NCI-H82 (cell line): Measurements from ENCODE around the gene ST7.

Source experiments
- DNase-seq: peaks from one replicate; lab custom pipeline; 2025; lab: John Stamatoyannopoulos, UW

ST7 gene

DNA sequence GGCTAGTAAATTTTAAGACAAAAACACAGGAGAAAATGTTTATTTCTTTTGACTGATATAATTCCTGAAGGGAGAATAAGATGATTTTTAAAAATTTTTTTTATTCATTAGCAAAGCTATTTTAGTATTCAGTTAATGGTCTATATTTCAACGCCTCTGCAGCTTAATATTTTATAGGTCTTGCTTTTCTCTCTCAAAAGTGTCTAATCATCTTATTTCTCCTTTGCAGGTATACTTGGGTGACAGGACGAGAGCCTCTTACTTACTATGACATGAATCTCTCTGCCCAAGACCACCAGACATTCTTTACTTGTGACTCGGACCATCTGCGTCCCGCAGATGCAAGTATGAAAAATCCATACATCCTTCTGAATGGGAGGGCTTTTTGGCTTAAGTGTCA, 177.0 kb downstream of the ST7 start:
- no peak for DNase-seq

GRCh38 chr7:117132321-117133120, 179.2 kb downstream of the ST7 start:
- DNase-seq = no peak

- no peak for DNase-seq
Measured at GRCh38 chr7:117133125-117133524, 179.8 kb downstream of the ST7 start.

- DNase-seq = no peak
Measured at GRCh38 chr7:117134411-117134810, 181.1 kb downstream of the ST7 start.

DNA sequence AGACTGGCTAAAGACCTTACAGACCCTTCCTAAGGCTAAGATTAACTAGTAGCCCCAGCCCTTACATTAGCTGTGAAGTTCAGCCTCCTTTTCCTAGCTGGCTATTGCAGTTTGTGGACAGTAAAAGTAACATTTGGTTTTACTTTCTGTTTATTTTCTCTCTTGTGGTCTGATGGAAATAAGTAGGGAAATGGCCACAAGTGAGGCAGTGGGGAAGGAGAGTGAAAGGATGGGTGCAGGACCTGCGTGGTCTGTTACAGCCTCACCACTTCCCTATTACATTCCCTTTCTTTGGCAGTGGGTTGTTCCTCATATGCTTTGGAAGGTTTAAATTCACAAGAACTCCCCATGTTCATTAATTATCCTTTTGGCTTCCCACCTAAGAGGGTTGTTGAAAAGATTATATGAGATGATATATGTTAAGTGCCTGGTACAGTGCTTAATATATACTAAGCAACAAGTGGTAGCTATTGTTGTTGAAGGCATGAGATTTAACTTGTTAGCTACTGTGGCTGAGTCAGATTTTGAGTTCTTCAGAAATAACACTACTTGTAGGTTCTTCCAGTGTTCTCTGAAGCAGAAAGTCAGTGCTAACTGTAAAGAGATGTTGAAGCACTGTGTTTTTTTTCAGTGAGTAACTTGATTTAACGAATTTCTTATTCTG, 181.7 kb downstream of the ST7 start:
- DNase-seq = no peak

- DNase-seq = no peak
Measured at GRCh38 chr7:117135553-117135891, 182.2 kb downstream of the ST7 start.

DNA sequence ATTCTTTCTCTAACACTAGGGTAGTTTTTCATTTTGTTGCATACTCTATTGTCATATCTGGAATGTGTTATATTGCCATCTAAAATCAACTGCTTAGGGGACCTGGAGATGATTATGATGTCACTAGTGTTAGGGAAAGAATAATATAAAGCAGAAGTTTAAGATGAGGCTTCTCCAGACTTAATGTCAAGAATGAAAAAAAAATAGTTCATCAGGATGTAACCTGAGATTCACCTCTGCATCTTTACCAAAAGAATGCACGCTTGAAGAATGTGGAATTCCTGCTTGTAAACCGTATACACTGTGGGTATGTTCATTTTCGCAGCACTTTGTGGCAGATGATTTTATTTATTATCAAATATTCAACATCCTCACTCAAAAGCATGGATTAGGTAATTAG, 184.6 kb downstream of the ST7 start:
- no peak for DNase-seq

DNA sequence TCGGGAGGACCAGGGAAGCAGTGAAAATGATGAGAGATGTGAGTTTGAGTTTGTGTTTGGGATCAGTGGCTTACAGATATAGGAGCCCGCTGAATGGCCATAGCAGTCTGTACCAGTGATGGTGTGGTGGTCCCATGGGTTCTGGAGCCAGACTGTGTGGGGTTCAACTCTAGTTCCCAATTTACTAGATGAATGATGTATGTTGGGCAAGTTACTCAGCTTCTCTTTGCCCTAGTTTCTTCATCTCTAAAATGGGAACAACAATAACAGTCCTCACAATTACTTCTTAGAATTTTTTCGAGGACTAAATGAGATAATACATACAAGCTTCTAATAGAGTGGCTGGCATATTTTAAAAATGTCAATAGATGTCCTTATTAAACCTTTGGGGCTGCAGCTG, 185.2 kb downstream of the ST7 start:
- no peak for DNase-seq

GRCh38 chr7:117138981-117139380, 185.7 kb downstream of the ST7 start:
- no peak for DNase-seq

DNA sequence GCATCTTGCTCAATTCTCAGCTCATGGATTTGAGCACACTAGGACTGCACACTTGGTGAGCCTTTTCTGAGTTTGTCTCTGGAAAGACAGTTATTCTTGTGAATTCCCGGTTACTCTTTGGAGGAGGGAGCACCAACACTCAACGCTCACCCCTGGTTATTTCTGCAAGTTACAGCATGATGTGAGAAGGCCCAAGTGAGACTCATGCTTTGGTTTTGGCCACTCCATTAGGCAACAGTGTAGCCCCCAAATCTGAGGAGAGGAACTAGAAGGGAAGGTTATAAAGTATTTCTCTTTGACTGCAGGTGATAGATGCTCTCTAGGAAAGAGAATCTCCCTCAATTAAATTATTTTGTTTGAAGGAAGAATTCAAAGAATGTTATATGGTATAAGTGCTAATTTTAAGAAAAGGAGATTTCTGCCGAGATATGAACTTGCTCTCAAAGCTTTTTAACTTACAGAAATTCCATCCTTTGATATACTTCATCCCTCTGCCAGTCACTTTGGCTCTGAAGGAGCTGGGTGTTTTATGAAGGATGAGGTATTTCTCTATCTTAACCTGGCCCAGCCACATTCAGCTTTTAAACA, 186.2 kb downstream of the ST7 start:
- DNase-seq = no peak

GRCh38 chr7:117140921-117141320, 187.6 kb downstream of the ST7 start:
- DNase-seq = no peak

DNA sequence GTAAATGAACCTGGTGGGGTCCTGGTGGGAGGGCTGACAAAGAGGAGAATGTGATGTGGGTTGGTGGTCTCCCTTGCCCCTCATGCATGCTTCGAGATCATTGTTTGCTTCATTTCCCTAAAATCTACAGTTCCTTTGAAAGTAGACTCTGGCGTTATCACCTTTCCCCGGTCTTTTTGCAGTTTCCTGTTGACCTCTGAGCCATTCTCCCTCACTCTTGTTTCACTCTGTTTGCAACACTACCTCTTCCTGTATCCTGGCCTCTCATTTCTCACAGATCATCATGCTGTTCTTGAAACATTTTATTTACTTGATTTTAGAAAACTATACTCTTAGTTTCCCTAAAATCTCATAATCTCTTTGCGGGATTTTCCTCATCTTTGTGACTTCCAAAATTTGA, 189.8 kb downstream of the ST7 start:
- DNase-seq = no peak

GRCh38 chr7:117143580-117143979, 190.3 kb downstream of the ST7 start:
- no peak for DNase-seq

GRCh38 chr7:117145333-117145732, 192.0 kb downstream of the ST7 start:
- DNase-seq = no peak

DNA sequence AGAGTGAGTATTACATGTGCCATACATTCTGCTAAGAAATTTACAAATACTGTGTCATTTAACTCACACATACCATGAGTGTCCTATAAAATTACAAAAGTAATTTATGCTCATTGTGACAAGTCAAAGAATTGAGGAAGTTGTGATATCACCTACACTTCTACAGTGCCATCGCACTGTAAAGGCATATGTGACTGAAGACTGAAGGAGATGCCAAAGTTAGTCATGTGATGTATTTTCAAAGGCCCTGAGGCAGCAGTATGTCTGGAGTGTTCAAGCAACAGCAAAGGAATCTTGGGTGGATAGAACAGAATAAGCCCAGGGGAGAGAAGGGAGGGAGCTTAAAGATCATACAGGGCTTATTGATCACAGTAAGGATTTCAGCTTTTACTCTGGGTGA, 192.8 kb downstream of the ST7 start:
- no peak for DNase-seq

DNA sequence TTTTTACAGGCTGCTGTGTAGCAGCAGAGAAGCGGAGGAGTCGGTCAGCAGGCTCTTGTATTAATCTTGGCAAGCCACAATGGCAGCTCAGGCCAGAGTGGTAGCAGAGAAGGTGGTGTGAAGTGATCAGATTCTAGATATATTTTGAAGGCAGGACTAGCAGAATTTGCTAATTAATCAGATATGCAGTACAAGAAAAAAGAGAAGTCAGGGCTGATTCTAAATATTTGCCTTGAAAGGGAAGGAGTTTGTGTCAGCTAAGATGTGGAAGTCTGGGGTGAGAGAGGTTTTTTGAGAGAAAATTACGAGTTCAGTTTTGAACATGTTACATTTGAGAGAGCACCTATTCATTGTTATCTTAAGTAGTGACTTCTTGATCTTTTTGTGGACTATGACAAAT, 193.2 kb downstream of the ST7 start:
- DNase-seq = no peak

GRCh38 chr7:117148971-117149370, 195.7 kb downstream of the ST7 start:
- DNase-seq = no peak

DNA sequence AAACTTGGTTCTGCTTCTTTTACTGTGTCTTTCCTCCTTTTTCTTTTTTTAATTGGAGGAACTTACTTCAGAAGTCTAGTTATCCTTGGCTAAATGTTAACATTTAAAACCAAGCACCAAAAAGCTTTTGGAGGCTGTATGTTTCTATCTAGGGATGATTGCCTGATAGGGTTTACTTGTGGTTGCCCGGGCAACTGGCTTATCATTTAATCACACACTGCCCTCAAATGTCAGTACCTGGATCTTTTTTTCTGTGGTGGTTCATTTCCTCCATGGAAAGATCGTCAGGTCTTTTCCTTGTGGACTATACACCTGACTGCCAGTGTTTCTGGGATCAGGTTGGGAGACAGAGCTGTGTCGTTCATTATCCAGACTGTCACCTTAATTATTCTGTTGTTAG, 196.4 kb downstream of the ST7 start:
- DNase-seq = no peak

GRCh38 chr7:117152213-117153007, 199.1 kb downstream of the ST7 start:
- no peak for DNase-seq

- DNase-seq = no peak
Measured at GRCh38 chr7:117153016-117153545, 199.8 kb downstream of the ST7 start.

DNA sequence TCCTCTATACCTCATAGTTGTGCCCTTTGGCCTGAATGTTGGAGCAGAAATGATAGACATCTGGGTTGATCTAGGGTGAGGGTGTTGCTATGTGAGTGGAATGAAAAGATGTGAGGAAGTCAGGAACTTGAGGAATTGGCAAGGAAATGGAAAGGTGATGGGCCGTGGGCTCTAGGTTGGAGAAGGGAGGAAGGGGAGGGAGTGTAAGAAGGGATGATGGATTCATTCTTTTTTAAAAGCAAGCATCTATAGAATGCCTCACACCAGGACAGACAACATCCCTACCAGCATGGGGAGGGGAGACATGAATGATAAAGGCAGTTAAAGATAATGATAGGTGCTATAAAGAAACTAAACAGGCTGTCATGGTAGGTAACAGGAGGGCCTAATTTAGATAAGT, 201.4 kb downstream of the ST7 start:
- DNase-seq = no peak

GRCh38 chr7:117155694-117156093, 202.4 kb downstream of the ST7 start:
- no peak for DNase-seq
